Gastroesophageal sphincter (tissue), 3 donors: Measurements from ENCODE around the gene WDR38.

Experiments used
- EP300 ChIP-seq: sonication (generic); formaldehyde crosslinking; IDR thresholded peaks from one replicate; pipeline ENCODE4 v1.6.1; 2017; ENCODE audit warnings: antibody characterized with exemption, mild to moderate bottlenecking
- POLR2A ChIP-seq, 2 donors: fragments of 450-650 bp; IDR thresholded peaks; one replicate each; pipeline ENCODE4 v1.6.1; 2017; ENCODE audit warnings: antibody characterized with exemption in 2 of 2, mild to moderate bottlenecking in 2 of 2, moderate library complexity in 1 of 2
- POLR2AphosphoS5 ChIP-seq: sonication (generic); formaldehyde crosslinking; IDR thresholded peaks from one replicate; pipeline ENCODE4 v1.6.1; 2017; ENCODE audit warnings: antibody characterized with exemption
- TF ChIP-seq, protein P1 (sequence below), 4 experiments: fragments of 200-600 bp in 2 of 4; fragments of 450-650 bp in 2 of 4; sonication (generic) in 1 of 4; IDR thresholded peaks; one replicate each; pipeline ENCODE4 v1.5.1; 2017 to 2019; ENCODE audit warnings: antibody characterized with exemption in 4 of 4, mild to moderate bottlenecking in 2 of 4, moderate library complexity in 2 of 4

DNA sequence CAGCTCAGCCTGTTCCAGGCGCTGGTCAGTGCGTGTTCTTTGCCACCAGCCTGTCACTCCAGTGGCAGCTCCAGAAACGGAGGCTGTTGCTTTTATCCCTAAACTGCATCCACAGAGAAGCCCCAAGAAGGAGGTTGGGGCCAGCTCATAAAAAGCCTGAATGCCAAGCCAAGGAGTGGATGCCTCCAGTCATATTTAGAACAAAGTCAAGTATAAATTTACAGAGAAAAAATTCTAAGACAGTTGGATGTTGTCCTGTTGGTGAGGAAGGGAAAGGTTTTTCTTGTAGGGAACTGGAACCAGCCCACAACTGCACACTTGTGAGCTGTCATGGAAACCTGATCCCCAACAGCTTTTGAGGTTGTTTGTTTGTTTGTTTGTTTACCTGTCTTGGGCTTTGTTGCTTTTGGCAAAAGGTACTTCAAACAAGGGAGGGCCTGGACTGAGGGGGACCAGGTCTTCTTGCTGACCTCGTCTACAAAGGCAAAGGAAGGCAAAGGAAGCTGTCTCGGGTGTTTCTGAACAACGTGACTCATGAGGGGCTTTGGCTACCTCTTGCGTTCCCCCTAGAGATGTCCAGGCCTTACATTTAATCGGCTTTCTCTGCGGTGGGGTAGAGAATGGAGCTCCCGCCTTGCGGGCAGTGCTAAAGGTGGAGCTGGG is 39.6 kb upstream of the WDR38 start:
- TF ChIP-seq POLR2A (IDR thresholded peaks at IDR 0.05) (no peak), POLR2AphosphoS5 (no peak), EP300 (no peak)
- TF ChIP-seq, protein P1, sequence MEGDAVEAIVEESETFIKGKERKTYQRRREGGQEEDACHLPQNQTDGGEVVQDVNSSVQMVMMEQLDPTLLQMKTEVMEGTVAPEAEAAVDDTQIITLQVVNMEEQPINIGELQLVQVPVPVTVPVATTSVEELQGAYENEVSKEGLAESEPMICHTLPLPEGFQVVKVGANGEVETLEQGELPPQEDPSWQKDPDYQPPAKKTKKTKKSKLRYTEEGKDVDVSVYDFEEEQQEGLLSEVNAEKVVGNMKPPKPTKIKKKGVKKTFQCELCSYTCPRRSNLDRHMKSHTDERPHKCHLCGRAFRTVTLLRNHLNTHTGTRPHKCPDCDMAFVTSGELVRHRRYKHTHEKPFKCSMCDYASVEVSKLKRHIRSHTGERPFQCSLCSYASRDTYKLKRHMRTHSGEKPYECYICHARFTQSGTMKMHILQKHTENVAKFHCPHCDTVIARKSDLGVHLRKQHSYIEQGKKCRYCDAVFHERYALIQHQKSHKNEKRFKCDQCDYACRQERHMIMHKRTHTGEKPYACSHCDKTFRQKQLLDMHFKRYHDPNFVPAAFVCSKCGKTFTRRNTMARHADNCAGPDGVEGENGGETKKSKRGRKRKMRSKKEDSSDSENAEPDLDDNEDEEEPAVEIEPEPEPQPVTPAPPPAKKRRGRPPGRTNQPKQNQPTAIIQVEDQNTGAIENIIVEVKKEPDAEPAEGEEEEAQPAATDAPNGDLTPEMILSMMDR (IDR thresholded peaks at IDR 0.05) = no peak
